ENCODE results near the gene CBY3. TPM values are rescaled to one million over a fixed set of nuclear protein-coding genes. Genes with fewer than 3 reads are reported as not detected.
A peak's percentile ranks its signal among the peaks of the same experiment; 100 is the strongest.
"Not testable (repeated sequence)": the region's sequence is repeated elsewhere in the genome, so short reads cannot be mapped to it uniquely, and the experiment has no call there.

Gene CBY3
- total RNA-seq, 2 donors from 2014 or later, result not detected

DNA sequence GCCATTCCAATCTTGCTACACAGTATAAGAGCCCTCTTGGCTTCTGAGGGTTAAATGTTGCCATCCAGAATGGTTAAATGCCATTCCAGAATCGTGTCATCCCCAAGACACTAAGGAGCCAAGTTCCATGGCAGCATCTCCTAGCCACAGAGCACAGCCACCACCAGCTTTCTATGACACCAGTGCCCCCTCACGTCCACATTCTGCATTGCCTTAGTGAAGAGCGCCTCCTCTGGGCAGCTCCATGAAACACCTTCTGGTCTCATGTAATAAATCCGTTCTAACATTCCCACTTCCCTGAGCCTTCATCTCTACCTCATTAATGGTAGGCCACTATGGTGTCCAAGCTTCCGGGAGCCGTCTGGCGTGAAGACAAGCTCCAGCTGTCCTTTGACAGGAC lies 12.4 kb downstream of the CBY3 start:
- no peaks in the 10 kb centered on the region for H3K36me3 ChIP-seq (ENCODE audit: control insufficient read depth, insufficient read depth, low read length)
- H3K9me3 ChIP-seq (ENCODE audit: control insufficient read depth, low read length), result no peaks in the 10 kb centered on the region
- Mint-ChIP-seq H3K4me1 (peaks cover 5% of the 10 kb centered on the region), H3K36me3 (ENCODE audit: low read depth) (peaks cover 5% of the 10 kb centered on the region), H3K27me3 (ENCODE audit: insufficient read depth) (no peaks in the 10 kb centered on the region), H3K9me3 (no peaks in the 10 kb centered on the region), H3K27ac (no peak overlapping the region), H3K4me3 (no peak overlapping the region)
- H3K4me3 ChIP-seq (ENCODE audit: low read length), result no peak overlapping the region
- H3K9ac ChIP-seq (ENCODE audit: extremely low read depth, low read length, poor library complexity, severe bottlenecking), result no peak overlapping the region
- H3K27me3 ChIP-seq (ENCODE audit: control insufficient read depth, insufficient read depth, low read length, poor library complexity, severe bottlenecking), result no peaks in the 10 kb centered on the region
- H3K4me1 ChIP-seq (ENCODE audit: control insufficient read depth, insufficient read depth, low read length), result peaks cover 6% of the 10 kb centered on the region
- peak; percentile 93 for DNase-seq
- TF ChIP-seq, protein P1, sequence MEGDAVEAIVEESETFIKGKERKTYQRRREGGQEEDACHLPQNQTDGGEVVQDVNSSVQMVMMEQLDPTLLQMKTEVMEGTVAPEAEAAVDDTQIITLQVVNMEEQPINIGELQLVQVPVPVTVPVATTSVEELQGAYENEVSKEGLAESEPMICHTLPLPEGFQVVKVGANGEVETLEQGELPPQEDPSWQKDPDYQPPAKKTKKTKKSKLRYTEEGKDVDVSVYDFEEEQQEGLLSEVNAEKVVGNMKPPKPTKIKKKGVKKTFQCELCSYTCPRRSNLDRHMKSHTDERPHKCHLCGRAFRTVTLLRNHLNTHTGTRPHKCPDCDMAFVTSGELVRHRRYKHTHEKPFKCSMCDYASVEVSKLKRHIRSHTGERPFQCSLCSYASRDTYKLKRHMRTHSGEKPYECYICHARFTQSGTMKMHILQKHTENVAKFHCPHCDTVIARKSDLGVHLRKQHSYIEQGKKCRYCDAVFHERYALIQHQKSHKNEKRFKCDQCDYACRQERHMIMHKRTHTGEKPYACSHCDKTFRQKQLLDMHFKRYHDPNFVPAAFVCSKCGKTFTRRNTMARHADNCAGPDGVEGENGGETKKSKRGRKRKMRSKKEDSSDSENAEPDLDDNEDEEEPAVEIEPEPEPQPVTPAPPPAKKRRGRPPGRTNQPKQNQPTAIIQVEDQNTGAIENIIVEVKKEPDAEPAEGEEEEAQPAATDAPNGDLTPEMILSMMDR (conservative IDR thresholded peaks at IDR 0.05), result peak; percentile 99
- no peak overlapping the region for H3K27ac ChIP-seq (ENCODE audit: low read depth, low read length)
- 49 to 56% methylated on average over 7 of the region's 7 CpGs for WGBS, 2 experiments (ENCODE audit: insufficient coverage in 1 of 2, insufficient read length in 1 of 2)

DNA sequence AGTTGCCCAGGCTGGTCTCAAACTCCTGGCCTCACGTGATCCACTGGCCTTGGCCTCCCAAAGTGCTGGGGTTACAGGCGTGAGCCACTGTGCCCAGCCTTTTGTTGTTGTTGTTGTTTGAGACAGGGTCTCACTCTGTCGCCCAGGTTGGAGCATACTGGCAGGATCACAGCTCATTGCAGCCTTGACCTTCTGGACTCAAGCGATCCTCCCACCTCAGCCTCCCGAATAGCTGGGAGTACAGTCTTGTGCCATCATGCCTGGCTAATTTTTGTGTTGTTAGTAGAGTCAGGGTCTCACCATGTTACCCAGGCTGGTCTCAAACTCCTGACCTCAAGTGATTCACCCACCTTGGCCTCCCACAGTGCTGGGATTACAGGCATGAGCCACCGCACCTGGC lies 19.2 kb downstream of the CBY3 start:
- H3K4me3 Mint-ChIP-seq; H3K9me3 Mint-ChIP-seq; H3K4me1 Mint-ChIP-seq; H3K27ac ChIP-seq (ENCODE audit: low read depth, low read length); DNase-seq; H3K27ac Mint-ChIP-seq; H3K27me3 Mint-ChIP-seq (ENCODE audit: insufficient read depth); H3K27me3 ChIP-seq (ENCODE audit: control insufficient read depth, insufficient read depth, low read length, poor library complexity, severe bottlenecking); H3K4me3 ChIP-seq (ENCODE audit: low read length); H3K36me3 Mint-ChIP-seq (ENCODE audit: low read depth); H3K9me3 ChIP-seq (ENCODE audit: control insufficient read depth, low read length); H3K36me3 ChIP-seq (ENCODE audit: control insufficient read depth, insufficient read depth, low read length); H3K9ac ChIP-seq (ENCODE audit: extremely low read depth, low read length, poor library complexity, severe bottlenecking); H3K4me1 ChIP-seq (ENCODE audit: control insufficient read depth, insufficient read depth, low read length): not testable (repeated sequence)
- WGBS, 2 experiments (ENCODE audit: insufficient coverage in 1 of 2, insufficient read length in 1 of 2), result 83 to 88% methylated on average over 5 to 6 of the region's 6 CpGs

- H3K4me1 Mint-ChIP-seq; H3K9me3 Mint-ChIP-seq; H3K27me3 Mint-ChIP-seq (ENCODE audit: insufficient read depth); H3K9ac ChIP-seq (ENCODE audit: extremely low read depth, low read length, poor library complexity, severe bottlenecking); H3K4me1 ChIP-seq (ENCODE audit: control insufficient read depth, insufficient read depth, low read length); H3K27me3 ChIP-seq (ENCODE audit: control insufficient read depth, insufficient read depth, low read length, poor library complexity, severe bottlenecking); H3K36me3 ChIP-seq (ENCODE audit: control insufficient read depth, insufficient read depth, low read length); H3K36me3 Mint-ChIP-seq (ENCODE audit: low read depth); H3K9me3 ChIP-seq (ENCODE audit: control insufficient read depth, low read length); H3K27ac ChIP-seq (ENCODE audit: low read depth, low read length): not testable (repeated sequence)
- peak overlapping the region; percentile 68 for H3K4me3 ChIP-seq (ENCODE audit: low read length)
- H3K27ac Mint-ChIP-seq, result peak overlapping the region; percentile 70
- H3K4me3 Mint-ChIP-seq, result peak overlapping the region; percentile 52
- peak; percentile 62 for DNase-seq
- WGBS, 2 experiments (ENCODE audit: insufficient coverage in 1 of 2, insufficient read length in 1 of 2), result 31 to 38% methylated on average over 9 to 10 of the region's 29 CpGs
These were observed 22.5 kb downstream of the CBY3 start for GRCh38 chr5:179658179-179658856.

GRCh38 chr5:179657302-179658178 lies 23.3 kb downstream of the CBY3 start:
- H3K4me1 ChIP-seq (ENCODE audit: control insufficient read depth, insufficient read depth, low read length); H3K4me1 Mint-ChIP-seq; H3K9me3 Mint-ChIP-seq; H3K36me3 Mint-ChIP-seq (ENCODE audit: low read depth); H3K9ac ChIP-seq (ENCODE audit: extremely low read depth, low read length, poor library complexity, severe bottlenecking); DNase-seq; H3K27ac ChIP-seq (ENCODE audit: low read depth, low read length); H3K27me3 Mint-ChIP-seq (ENCODE audit: insufficient read depth); H3K27ac Mint-ChIP-seq; H3K36me3 ChIP-seq (ENCODE audit: control insufficient read depth, insufficient read depth, low read length); H3K9me3 ChIP-seq (ENCODE audit: control insufficient read depth, low read length); H3K27me3 ChIP-seq (ENCODE audit: control insufficient read depth, insufficient read depth, low read length, poor library complexity, severe bottlenecking); H3K4me3 Mint-ChIP-seq; H3K4me3 ChIP-seq (ENCODE audit: low read length): not testable (repeated sequence)
- WGBS, 2 experiments (ENCODE audit: insufficient coverage in 1 of 2, insufficient read length in 1 of 2), result 40% methylated on average over 7 of the region's 50 CpGs; no CpG with 5 or more reads in 1 of the 2 experiments

- H3K4me3 Mint-ChIP-seq; H3K9ac ChIP-seq (ENCODE audit: extremely low read depth, low read length, poor library complexity, severe bottlenecking); H3K4me1 ChIP-seq (ENCODE audit: control insufficient read depth, insufficient read depth, low read length); H3K4me1 Mint-ChIP-seq; H3K27me3 Mint-ChIP-seq (ENCODE audit: insufficient read depth); H3K27ac Mint-ChIP-seq; H3K27ac ChIP-seq (ENCODE audit: low read depth, low read length); H3K9me3 Mint-ChIP-seq; H3K4me3 ChIP-seq (ENCODE audit: low read length); DNase-seq; H3K27me3 ChIP-seq (ENCODE audit: control insufficient read depth, insufficient read depth, low read length, poor library complexity, severe bottlenecking); H3K36me3 ChIP-seq (ENCODE audit: control insufficient read depth, insufficient read depth, low read length); H3K36me3 Mint-ChIP-seq (ENCODE audit: low read depth); H3K9me3 ChIP-seq (ENCODE audit: control insufficient read depth, low read length): not testable (repeated sequence)
- 95% methylated on average over 2 of the region's 2 CpGs; no CpG with 5 or more reads in 1 of the 2 experiments for WGBS, 2 experiments (ENCODE audit: insufficient coverage in 1 of 2, insufficient read length in 1 of 2)
These were observed 27.7 kb downstream of the CBY3 start for GRCh38 chr5:179653135-179653534.

GRCh38 chr5:179650245-179650644 lies 30.6 kb downstream of the CBY3 start:
- H3K27ac ChIP-seq (ENCODE audit: low read depth, low read length); H3K9me3 Mint-ChIP-seq; H3K4me3 Mint-ChIP-seq; H3K4me1 Mint-ChIP-seq; H3K36me3 Mint-ChIP-seq (ENCODE audit: low read depth); H3K27ac Mint-ChIP-seq; H3K36me3 ChIP-seq (ENCODE audit: control insufficient read depth, insufficient read depth, low read length); H3K9me3 ChIP-seq (ENCODE audit: control insufficient read depth, low read length); H3K4me1 ChIP-seq (ENCODE audit: control insufficient read depth, insufficient read depth, low read length); DNase-seq; H3K9ac ChIP-seq (ENCODE audit: extremely low read depth, low read length, poor library complexity, severe bottlenecking); H3K4me3 ChIP-seq (ENCODE audit: low read length); H3K27me3 ChIP-seq (ENCODE audit: control insufficient read depth, insufficient read depth, low read length, poor library complexity, severe bottlenecking): not testable (repeated sequence)
- WGBS, 2 experiments (ENCODE audit: insufficient coverage in 1 of 2, insufficient read length in 1 of 2), result 94% methylated on average over 14 of the region's 26 CpGs; no CpG with 5 or more reads in 1 of the 2 experiments
- peaks cover 12% of the 10 kb centered on the region for H3K27me3 Mint-ChIP-seq (ENCODE audit: insufficient read depth)
